Gastrocnemius medialis (tissue), 4 donors: ENCODE data around the gene KLHDC10.

Experiments used
- CTCF ChIP-seq, 5 experiments: fragments of 450-650 bp in 3 of 5; fragments of 200-600 bp in 2 of 5; sonication (generic) in 2 of 5; IDR thresholded peaks in 4 of 5; conservative IDR thresholded peaks in 1 of 5; 1 replicate in 4 of 5; 2 replicates in 1 of 5; pipeline ENCODE4 v1.5.1; 2016 to 2019; ENCODE audit warnings: antibody characterized with exemption in 5 of 5, mild to moderate bottlenecking in 3 of 5, moderate library complexity in 3 of 5
- POLR2A ChIP-seq, 2 donors: fragments of 450-650 bp; IDR thresholded peaks; one replicate each; pipeline ENCODE4 v1.6.1; 2017; ENCODE audit warnings: antibody characterized with exemption in 2 of 2, mild to moderate bottlenecking in 2 of 2, moderate library complexity in 2 of 2

DNA sequence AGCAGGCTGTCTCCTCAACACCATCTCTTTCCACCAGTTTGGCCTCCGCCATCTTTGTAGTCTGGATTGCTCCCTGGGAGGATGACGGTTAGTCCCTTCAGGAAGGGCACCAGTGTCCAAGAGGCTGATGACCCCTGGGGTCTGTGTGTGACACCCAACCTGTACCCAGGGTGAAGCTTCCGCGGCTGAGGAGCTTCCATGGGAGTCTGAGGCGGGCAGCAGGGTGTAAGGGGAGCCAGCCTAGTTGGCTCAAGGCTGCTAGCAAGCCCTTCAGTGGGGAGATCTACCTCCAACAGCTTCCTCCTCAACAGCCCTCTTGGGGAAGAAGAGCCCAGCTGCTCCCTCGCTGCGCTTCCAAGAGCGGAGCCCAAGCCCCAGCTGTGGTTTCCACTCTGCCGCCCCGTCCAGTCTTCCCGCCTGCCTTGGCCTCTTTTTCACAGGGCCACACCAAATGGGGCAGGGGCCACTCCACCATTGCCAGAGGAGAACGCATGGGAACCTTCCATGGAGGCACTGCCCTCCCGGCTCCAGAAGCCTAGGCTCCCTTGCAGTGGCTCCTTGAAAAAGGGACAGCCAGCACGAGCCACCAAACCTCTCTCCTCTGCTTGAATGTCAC lies 77.5 kb downstream of the KLHDC10 start:
- TF ChIP-seq CTCF (IDR thresholded peaks at IDR 0.05 in 4 of 5, conservative IDR thresholded peaks at IDR 0.05 in 1 of 5) (no peak), POLR2A (IDR thresholded peaks at IDR 0.05) (no peak)
